ENCODE data around the gene SLC48A1. TPM values are rescaled to one million over a fixed set of nuclear protein-coding genes. Genes with fewer than 3 reads are reported as not detected.

The SLC48A1 gene
- total RNA-seq, 4 donors from 2014 or later, result 18.9 to 35.4 (median 25.4) TPM

DNA sequence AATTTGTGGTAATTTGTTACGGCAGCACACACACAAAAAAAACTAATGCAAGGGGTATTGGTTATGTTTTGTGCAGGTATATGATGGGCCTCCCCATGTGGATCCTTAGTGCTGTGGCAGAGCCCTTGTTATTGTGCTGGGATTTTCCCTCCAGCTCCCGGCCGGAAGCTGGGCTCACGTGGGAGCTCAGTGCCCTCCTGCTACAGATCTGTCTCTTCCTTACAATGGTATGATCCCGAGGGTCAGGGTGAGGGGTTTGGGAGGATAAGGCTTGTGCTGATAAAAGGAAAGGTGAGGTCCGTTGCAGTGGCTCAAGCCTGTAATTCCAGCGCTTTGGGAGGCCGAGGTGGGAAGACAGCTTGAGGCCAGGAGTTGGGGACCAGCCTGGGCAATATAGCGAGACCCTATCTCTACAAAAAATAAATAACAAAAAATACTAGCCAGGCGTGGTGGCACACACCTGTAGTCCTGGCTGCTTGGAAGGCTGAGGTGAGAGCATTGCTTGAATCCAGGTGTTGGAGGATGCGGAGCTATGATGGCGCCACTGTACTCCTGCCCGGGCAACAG, 861 bp upstream of the SLC48A1 start:
- TF ChIP-seq, protein P1, sequence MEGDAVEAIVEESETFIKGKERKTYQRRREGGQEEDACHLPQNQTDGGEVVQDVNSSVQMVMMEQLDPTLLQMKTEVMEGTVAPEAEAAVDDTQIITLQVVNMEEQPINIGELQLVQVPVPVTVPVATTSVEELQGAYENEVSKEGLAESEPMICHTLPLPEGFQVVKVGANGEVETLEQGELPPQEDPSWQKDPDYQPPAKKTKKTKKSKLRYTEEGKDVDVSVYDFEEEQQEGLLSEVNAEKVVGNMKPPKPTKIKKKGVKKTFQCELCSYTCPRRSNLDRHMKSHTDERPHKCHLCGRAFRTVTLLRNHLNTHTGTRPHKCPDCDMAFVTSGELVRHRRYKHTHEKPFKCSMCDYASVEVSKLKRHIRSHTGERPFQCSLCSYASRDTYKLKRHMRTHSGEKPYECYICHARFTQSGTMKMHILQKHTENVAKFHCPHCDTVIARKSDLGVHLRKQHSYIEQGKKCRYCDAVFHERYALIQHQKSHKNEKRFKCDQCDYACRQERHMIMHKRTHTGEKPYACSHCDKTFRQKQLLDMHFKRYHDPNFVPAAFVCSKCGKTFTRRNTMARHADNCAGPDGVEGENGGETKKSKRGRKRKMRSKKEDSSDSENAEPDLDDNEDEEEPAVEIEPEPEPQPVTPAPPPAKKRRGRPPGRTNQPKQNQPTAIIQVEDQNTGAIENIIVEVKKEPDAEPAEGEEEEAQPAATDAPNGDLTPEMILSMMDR (IDR thresholded peaks at IDR 0.05), result no peak
- no peak for TF ChIP-seq POLR2A (IDR thresholded peaks at IDR 0.05)
- no peaks in the 10 kb centered on the region for H3K27me3 ChIP-seq
- no peak overlapping the region for H3K4me3 ChIP-seq
- no peak for DNase-seq
- peaks cover 39 to 85% (median 49%) of the 10 kb centered on the region in 3 donors for H3K4me1 ChIP-seq
- no peaks in the 10 kb centered on the region for H3K9me3 ChIP-seq
- H3K27ac ChIP-seq, result peak overlapping the region in 1 of 4 donors; percentile 92
- no peaks in the 10 kb centered on the region for H3K36me3 ChIP-seq
- intact Hi-C loops (cut with DNase I), result no loop called here
- WGBS, 2 donors, result 76 to 83% methylated on average over 12 to 13 of the region's 13 CpGs

DNA sequence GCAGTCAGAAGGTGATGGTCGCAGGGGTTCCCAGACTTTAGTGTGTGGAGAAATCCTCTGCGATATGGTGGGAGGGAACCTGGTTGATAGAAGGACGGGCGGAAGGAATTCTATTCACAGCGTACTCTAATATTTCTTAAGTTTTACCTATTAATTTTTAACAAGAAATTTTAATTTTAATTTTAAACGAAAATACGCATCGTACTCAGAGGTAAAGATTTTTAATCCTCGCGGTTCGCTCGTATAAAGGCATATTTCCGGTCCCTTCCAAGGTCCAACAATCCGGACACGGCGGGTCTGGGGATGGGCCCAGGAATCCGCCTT, 338 bp upstream of the SLC48A1 start:
- H3K4me3 ChIP-seq, result peak overlapping the region; percentile 57 to 98 (median 96)
- peak overlapping the region; percentile 78 to 93 (median 90) for H3K27ac ChIP-seq
- no peaks in the 10 kb centered on the region for H3K9me3 ChIP-seq
- no peak for DNase-seq
- peaks cover 44 to 85% (median 52%) of the 10 kb centered on the region in 3 donors for H3K4me1 ChIP-seq
- WGBS, 2 donors, result 11 to 12% methylated on average over 17 of the region's 17 CpGs
- no peaks in the 10 kb centered on the region for H3K36me3 ChIP-seq
- intact Hi-C loops (cut with DNase I), result no loop called here
- TF ChIP-seq POLR2A (IDR thresholded peaks at IDR 0.05), result no peak
- TF ChIP-seq, protein P1 (IDR thresholded peaks at IDR 0.05), result no peak
- H3K27me3 ChIP-seq, result no peaks in the 10 kb centered on the region

DNA sequence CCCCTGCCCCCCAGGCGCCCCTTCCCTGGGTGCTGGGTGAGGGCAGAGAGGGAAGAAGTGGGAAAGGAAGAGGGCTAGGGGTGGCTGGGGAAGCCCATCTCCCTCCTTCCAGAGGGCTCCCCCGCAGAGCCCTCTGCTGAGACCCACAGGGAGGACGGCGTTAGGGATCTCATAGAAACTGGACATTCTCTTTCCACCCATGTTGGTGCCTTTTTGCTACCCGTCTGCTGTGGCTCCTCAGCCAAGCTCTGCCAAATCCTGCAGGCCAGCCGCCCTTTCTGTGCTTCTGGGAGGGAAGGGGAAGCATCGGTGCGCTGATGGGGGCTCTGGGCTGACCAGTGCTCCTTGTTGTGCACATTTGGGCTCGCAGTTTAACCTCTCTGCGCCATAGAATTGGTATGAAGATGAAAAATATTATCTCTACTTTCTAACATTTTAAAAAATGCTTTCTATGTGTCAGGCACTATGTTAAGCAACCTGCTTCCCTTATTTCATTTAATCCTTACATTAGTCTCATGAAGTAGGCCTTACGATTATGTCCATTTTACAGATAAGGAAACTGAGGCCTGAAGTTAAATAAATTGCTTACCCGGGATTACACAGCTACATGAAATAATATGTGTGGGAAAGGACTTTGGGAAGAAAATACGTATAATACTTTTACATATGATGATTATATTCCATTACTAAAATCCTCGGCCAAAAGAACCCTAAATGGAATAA, 981 bp downstream of the SLC48A1 start:
- no peak for DNase-seq
- peak overlapping the region; percentile 78 to 93 (median 90) for H3K27ac ChIP-seq
- H3K36me3 ChIP-seq, result no peaks in the 10 kb centered on the region
- no peak for TF ChIP-seq POLR2A (IDR thresholded peaks at IDR 0.05)
- TF ChIP-seq, protein P1 (IDR thresholded peaks at IDR 0.05), result no peak
- no peaks in the 10 kb centered on the region for H3K27me3 ChIP-seq
- WGBS, 2 donors, result 49 to 65% methylated on average over 13 to 14 of the region's 14 CpGs
- peaks cover 49 to 85% (median 60%) of the 10 kb centered on the region in 3 donors for H3K4me1 ChIP-seq
- H3K4me3 ChIP-seq, result peak overlapping the region; percentile 57 to 98 (median 96)
- H3K9me3 ChIP-seq, result no peaks in the 10 kb centered on the region
- intact Hi-C loops (cut with DNase I), result no loop called here

DNA sequence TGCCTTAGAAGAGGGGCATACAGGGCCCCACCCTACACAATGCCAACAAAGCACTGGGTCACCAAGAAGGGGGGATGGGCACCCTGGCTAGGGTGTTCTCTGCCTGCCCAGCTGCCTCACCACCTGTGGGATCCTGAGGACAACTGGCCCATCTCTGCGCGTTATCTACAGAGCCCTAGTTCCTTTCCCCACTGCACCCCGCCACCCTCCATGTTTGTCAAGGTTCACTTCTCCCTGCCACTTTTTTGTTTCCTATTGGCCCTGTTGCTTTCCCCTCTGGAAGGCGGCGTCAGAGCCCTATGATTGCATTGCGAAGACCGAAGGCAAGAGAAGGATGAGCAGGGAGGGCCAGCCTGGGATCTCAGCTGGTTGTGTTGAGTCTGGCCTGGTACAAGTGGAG, 1.6 kb downstream of the SLC48A1 start:
- no peaks in the 10 kb centered on the region for H3K36me3 ChIP-seq
- DNase-seq, result no peak
- 85 to 100% methylated on average over 3 to 7 of the region's 7 CpGs for WGBS, 2 donors
- H3K4me1 ChIP-seq, result peaks cover 50 to 86% (median 62%) of the 10 kb centered on the region in 3 donors
- H3K4me3 ChIP-seq, result peak overlapping the region in 1 of 4 donors; percentile 98
- no peaks in the 10 kb centered on the region for H3K27me3 ChIP-seq
- peak overlapping the region; percentile 32 to 88 (median 71) for H3K27ac ChIP-seq
- TF ChIP-seq, protein P1 (IDR thresholded peaks at IDR 0.05), result no peak
- TF ChIP-seq POLR2A (IDR thresholded peaks at IDR 0.05), result no peak
- no peaks in the 10 kb centered on the region for H3K9me3 ChIP-seq
- intact Hi-C loops (cut with DNase I), result loop anchor here (5.0 kb wide), 3 partner anchors 32 to 63 kb away; no protein-coding TSS in a partner anchor
